C4-2B (cell line): ENCODE measurements around the gene HRH3.

ENCODE experiments used
- CTCF ChIP-seq: fragments of 450-650 bp; conservative IDR thresholded peaks from 2 replicates; pipeline ENCODE4 v1.5.1; 2017; ENCODE audit warnings: mild to moderate bottlenecking
- ZFX ChIP-seq: fragments of 450-650 bp; IDR thresholded peaks from 2 replicates; pipeline ENCODE4 v1.6.1; 2017

GRCh38 chr20:62202083-62202395 lies 18.0 kb downstream of the HRH3 start:
- no peak for TF ChIP-seq ZFX
- no peak for TF ChIP-seq CTCF
